Activated gamma-delta T cell treated with Interleukin-2 at 50 U/mL for 16 hours (primary cell): ENCODE results near the gene ATP8B3.

Source experiments
- DNase-seq: peaks from one replicate; pipeline ENCODE4 v3.0.0-alpha.2; 2020

Gene ATP8B3

DNA sequence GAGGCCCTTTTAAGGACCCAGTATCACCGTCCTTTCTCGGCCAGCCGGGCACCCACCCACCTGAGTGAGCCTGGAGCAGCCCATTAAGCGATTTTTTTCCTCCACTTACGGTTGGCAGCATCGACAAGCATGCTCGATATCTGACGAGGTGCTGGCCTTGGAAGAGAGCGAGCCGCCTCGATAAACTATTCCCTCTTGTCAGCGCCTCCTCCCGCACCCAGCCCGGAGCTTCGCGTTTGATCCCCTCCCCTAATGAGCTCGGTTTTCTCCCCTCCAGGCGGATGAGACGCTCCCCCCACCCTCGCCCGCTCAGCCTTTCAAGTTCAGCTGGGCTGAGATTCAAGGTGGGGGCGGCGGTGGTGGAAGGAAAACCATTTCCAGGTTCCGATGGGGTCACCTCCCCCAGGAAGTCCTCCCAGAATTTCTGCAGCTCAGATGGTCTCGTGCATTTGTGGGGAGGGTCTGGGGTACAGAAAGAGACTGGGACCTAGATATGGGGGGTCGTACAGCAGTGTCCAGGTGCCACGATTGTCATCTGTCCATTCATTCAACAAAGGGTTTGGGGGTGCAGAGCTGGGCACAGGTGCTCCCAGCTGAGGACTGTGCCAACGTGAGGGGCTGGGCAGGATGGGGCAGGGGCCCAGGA, 77.6 kb downstream of the ATP8B3 start:
- no peak for DNase-seq
